K562 (cell line): ENCODE data around the gene OR4K13. TPM values are rescaled to one million over a fixed set of nuclear protein-coding genes. Genes with fewer than 3 reads are reported as not detected.

Source experiments
- C11orf30 ChIP-seq: fragments of 450-650 bp; IDR thresholded peaks from 2 replicates; pipeline ENCODE4 v1.6.1; 2016; ENCODE audit warnings: low read depth, mild to moderate bottlenecking
- FOSL1 ChIP-seq: fragments of 200-800 bp; sonication (Bioruptor generic); conservative IDR thresholded peaks from 2 replicates; pipeline ENCODE4 v1.6.1; 2016; ENCODE audit warnings: missing genetic modification characterization, missing compliant biosample characterization
- HLTF ChIP-seq: fragments of 450-650 bp; IDR thresholded peaks from 2 replicates; pipeline ENCODE4 v1.6.1; 2016
- NCOR1 ChIP-seq: fragments of 450-650 bp; IDR thresholded peaks from 2 replicates; pipeline ENCODE4 v1.6.1; 2016; ENCODE audit warnings: mild to moderate bottlenecking, moderate library complexity
- NR2C2 ChIP-seq, 2 experiments: fragments of 200-800 bp in 1 of 2; sonication (Bioruptor generic) in 1 of 2; sonication (generic) in 1 of 2; formaldehyde crosslinking in 1 of 2; IDR thresholded peaks; 2 replicates each; pipeline versions ENCODE4 v1.6.1 to v1.8.0; 2016 to 2022; ENCODE audit warnings: mild to moderate bottlenecking in 1 of 2, missing compliant biosample characterization in 1 of 2, missing genetic modification characterization in 1 of 2, missing genetic modification reagents in 1 of 2
- POLR2AphosphoS5 ChIP-seq: IDR thresholded peaks from 2 replicates; pipeline ENCODE4 v1.6.1; 2011; ENCODE audit warnings: mild to moderate bottlenecking, low read depth, low read length, moderate library complexity; ENCODE audit not compliant: control insufficient read depth, insufficient read depth
- SETDB1 ChIP-seq: IDR thresholded peaks from one replicate; pipeline ENCODE4 v1.6.1; 2012; ENCODE audit warnings: low read length, control low read depth, inconsistent platforms
- SMARCA4 ChIP-seq: fragments of 450-650 bp; IDR thresholded peaks from 2 replicates; pipeline ENCODE4 v1.6.1; 2016
- TAF1 ChIP-seq: IDR thresholded peaks from 2 replicates; pipeline ENCODE4 v1.6.1; 2011; ENCODE audit warnings: mild to moderate bottlenecking, low read length, moderate library complexity; ENCODE audit not compliant: insufficient read depth, control insufficient read depth, severe bottlenecking; ENCODE audit errors: extremely low read depth
- YY1 ChIP-seq, 3 experiments: IDR thresholded peaks; 2 replicates each; pipeline ENCODE4 v1.6.1; 2011; ENCODE audit warnings: low read length in 2 of 3, mild to moderate bottlenecking in 2 of 3, moderate library complexity in 2 of 3, borderline replicate concordance in 1 of 3, control low read depth in 1 of 3, low read depth in 1 of 3; ENCODE audit not compliant: insufficient read depth in 3 of 3, insufficient replicate concordance in 2 of 3, control insufficient read depth in 1 of 3, insufficient read length in 1 of 3; ENCODE audit errors: extremely low read depth in 1 of 3
- ZNF644 ChIP-seq: fragments of 200-800 bp; sonication (Bioruptor generic); IDR thresholded peaks from 2 replicates; pipeline ENCODE4 v1.6.1; 2016; ENCODE audit warnings: low read depth, missing genetic modification characterization, missing compliant biosample characterization
- polyA plus RNA-seq, 8 experiments: library from polyadenylated mRNA; depleted of rRNA in 4 of 8; stranded (reverse) in 5 of 8; unstranded in 3 of 8; fragments of >200 nt; fragmentation: Nextera tagmentation in 2 of 8; fragmentation: Illumina TruSeq in 1 of 8; extraction: Ambion mirVana in 2 of 8; extraction: Trizol in 1 of 8; gene quantifications; 2 replicates each; pipeline versions ENCODE4 v1.2.1 to v1.2.3, GENCODE V29; 2011 to 2014; ENCODE audit warnings: inconsistent platforms in 1 of 8, missing spikeins in 1 of 8
- total RNA-seq, 7 experiments: library from RNA; depleted of rRNA in 6 of 7; stranded (reverse); fragments of >200 nt in 6 of 7; fragmentation: Illumina TruSeq in 2 of 7; extraction: Trizol in 2 of 7; gene quantifications; 2 replicates each; pipeline versions ENCODE4 v1.2.1 to v1.2.3, GENCODE V29; 2011 to 2021; ENCODE audit warnings: low replicate concordance in 1 of 7
- TF ChIP-seq, protein P1 (sequence below): fragments of 450-650 bp; IDR thresholded peaks from 2 replicates; pipeline ENCODE4 v1.6.1; 2017; ENCODE audit warnings: antibody characterized with exemption
- TF ChIP-seq, protein P2 (sequence below): fragments of 250-450 bp; sonication (Bioruptor Pico); IDR thresholded peaks from 2 replicates; pipeline ENCODE4 v1.4.0; 2020; ENCODE audit warnings: mild to moderate bottlenecking, moderate library complexity
- TF ChIP-seq, protein P3 (sequence below): fragments of 250-450 bp; sonication (Bioruptor Pico); IDR thresholded peaks from 2 replicates; pipeline ENCODE4 v1.4.0; 2020; ENCODE audit warnings: mild to moderate bottlenecking, moderate library complexity, borderline replicate concordance
- TF ChIP-seq, protein P4 (sequence below): fragments of 250-450 bp; sonication (Bioruptor Pico); IDR thresholded peaks from 2 replicates; pipeline ENCODE4 v1.4.0; 2020
- TF ChIP-seq, protein P5 (sequence below): IDR thresholded peaks from 2 replicates; pipeline ENCODE4 v1.6.1; 2016; ENCODE audit warnings: missing genetic modification characterization, missing compliant biosample characterization
- TF ChIP-seq, protein P6 (sequence below): sonication (generic); formaldehyde crosslinking; IDR thresholded peaks from 2 replicates; pipeline ENCODE4 v1.8.1; 2023; ENCODE audit warnings: mild to moderate bottlenecking, missing genetic modification reagents

OR4K13 gene
- total and polyA plus RNA-seq, 9 of the 15 experiments (the other 6 are each of a cell fraction or from before 2014, with no cell fraction given) = not detected

DNA sequence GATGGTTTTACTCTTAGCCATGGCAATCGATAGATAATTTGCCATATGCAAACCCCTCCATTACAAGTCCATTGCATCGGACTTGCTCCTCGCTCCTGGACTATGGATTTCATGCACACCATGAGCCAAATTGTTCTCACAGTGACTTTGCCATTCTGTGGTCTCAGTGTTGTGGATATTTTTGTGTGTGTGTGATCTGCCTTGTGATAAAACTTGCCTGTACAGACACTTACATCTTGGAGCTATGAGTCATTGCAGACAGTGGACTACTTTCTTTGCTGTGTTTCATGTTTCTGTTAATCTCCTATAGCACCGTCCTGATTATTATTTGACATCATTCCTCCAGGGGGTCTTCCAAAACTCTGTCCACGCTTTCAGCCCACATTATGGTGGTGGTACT is 8.4 kb upstream of the OR4K13 start (continued):
- TF ChIP-seq, protein P1, sequence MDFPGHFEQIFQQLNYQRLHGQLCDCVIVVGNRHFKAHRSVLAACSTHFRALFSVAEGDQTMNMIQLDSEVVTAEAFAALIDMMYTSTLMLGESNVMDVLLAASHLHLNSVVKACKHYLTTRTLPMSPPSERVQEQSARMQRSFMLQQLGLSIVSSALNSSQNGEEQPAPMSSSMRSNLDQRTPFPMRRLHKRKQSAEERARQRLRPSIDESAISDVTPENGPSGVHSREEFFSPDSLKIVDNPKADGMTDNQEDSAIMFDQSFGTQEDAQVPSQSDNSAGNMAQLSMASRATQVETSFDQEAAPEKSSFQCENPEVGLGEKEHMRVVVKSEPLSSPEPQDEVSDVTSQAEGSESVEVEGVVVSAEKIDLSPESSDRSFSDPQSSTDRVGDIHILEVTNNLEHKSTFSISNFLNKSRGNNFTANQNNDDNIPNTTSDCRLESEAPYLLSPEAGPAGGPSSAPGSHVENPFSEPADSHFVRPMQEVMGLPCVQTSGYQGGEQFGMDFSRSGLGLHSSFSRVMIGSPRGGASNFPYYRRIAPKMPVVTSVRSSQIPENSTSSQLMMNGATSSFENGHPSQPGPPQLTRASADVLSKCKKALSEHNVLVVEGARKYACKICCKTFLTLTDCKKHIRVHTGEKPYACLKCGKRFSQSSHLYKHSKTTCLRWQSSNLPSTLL = no peak
- TF ChIP-seq, protein P2, sequence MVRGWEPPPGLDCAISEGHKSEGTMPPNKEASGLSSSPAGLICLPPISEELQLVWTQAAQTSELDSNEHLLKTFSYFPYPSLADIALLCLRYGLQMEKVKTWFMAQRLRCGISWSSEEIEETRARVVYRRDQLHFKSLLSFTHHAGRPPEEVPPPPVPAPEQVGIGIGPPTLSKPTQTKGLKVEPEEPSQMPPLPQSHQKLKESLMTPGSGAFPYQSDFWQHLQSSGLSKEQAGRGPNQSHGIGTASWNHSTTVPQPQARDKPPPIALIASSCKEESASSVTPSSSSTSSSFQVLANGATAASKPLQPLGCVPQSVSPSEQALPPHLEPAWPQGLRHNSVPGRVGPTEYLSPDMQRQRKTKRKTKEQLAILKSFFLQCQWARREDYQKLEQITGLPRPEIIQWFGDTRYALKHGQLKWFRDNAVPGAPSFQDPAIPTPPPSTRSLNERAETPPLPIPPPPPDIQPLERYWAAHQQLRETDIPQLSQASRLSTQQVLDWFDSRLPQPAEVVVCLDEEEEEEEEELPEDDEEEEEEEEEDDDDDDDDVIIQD (CRISPR knock-in tag) = no peak
- TF ChIP-seq POLR2AphosphoS5 = no peak
- peak; percentile 40; the same call in 1 of the 2 replicates for TF ChIP-seq C11orf30
- no peak for TF ChIP-seq YY1 (IDR thresholded peaks at IDR 0.05; ENCODE audit: borderline replicate concordance in 1 of 3, control insufficient read depth in 1 of 3, extremely low read depth in 1 of 3, insufficient read depth in 3 of 3, insufficient read length in 1 of 3, insufficient replicate concordance in 2 of 3, low read depth in 1 of 3, low read length in 2 of 3)
- TF ChIP-seq SMARCA4 = peak; percentile 75; the same call in 1 of the 2 replicates
- TF ChIP-seq HLTF = no peak
- TF ChIP-seq, protein P3, sequence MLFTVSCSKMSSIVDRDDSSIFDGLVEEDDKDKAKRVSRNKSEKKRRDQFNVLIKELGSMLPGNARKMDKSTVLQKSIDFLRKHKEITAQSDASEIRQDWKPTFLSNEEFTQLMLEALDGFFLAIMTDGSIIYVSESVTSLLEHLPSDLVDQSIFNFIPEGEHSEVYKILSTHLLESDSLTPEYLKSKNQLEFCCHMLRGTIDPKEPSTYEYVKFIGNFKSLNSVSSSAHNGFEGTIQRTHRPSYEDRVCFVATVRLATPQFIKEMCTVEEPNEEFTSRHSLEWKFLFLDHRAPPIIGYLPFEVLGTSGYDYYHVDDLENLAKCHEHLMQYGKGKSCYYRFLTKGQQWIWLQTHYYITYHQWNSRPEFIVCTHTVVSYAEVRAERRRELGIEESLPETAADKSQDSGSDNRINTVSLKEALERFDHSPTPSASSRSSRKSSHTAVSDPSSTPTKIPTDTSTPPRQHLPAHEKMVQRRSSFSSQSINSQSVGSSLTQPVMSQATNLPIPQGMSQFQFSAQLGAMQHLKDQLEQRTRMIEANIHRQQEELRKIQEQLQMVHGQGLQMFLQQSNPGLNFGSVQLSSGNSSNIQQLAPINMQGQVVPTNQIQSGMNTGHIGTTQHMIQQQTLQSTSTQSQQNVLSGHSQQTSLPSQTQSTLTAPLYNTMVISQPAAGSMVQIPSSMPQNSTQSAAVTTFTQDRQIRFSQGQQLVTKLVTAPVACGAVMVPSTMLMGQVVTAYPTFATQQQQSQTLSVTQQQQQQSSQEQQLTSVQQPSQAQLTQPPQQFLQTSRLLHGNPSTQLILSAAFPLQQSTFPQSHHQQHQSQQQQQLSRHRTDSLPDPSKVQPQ = no peak
- no peak for TF ChIP-seq SETDB1
- TF ChIP-seq, protein P4, sequence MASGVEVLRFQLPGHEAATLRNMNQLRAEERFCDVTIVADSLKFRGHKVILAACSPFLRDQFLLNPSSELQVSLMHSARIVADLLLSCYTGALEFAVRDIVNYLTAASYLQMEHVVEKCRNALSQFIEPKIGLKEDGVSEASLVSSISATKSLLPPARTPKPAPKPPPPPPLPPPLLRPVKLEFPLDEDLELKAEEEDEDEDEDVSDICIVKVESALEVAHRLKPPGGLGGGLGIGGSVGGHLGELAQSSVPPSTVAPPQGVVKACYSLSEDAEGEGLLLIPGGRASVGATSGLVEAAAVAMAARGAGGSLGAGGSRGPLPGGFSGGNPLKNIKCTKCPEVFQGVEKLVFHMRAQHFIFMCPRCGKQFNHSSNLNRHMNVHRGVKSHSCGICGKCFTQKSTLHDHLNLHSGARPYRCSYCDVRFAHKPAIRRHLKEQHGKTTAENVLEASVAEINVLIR (CRISPR knock-in tag) = no peak
- TF ChIP-seq, protein P5, sequence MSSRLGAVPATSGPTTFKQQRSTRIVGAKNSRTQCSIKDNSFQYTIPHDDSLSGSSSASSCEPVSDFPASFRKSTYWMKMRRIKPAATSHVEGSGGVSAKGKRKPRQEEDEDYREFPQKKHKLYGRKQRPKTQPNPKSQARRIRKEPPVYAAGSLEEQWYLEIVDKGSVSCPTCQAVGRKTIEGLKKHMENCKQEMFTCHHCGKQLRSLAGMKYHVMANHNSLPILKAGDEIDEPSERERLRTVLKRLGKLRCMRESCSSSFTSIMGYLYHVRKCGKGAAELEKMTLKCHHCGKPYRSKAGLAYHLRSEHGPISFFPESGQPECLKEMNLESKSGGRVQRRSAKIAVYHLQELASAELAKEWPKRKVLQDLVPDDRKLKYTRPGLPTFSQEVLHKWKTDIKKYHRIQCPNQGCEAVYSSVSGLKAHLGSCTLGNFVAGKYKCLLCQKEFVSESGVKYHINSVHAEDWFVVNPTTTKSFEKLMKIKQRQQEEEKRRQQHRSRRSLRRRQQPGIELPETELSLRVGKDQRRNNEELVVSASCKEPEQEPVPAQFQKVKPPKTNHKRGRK = no peak
- TF ChIP-seq TAF1 = no peak
- no peak for TF ChIP-seq NR2C2 (CRISPR knock-in tag; IDR thresholded peaks at IDR 0.05)
- no peak for TF ChIP-seq NR2C2 (tag; IDR thresholded peaks at IDR 0.05)
- TF ChIP-seq FOSL1 (tag) = peak; percentile 83
- TF ChIP-seq, protein P6, sequence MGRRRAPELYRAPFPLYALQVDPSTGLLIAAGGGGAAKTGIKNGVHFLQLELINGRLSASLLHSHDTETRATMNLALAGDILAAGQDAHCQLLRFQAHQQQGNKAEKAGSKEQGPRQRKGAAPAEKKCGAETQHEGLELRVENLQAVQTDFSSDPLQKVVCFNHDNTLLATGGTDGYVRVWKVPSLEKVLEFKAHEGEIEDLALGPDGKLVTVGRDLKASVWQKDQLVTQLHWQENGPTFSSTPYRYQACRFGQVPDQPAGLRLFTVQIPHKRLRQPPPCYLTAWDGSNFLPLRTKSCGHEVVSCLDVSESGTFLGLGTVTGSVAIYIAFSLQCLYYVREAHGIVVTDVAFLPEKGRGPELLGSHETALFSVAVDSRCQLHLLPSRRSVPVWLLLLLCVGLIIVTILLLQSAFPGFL (CRISPR knock-in tag) = no peak
- TF ChIP-seq NCOR1 = no peak
- no peak for TF ChIP-seq ZNF644 (tag)
